HG03196 (cell line): ENCODE results near the gene ZNRF4.

Experiments used
- ATAC-seq: cut with Tn5 transposase; IDR thresholded peaks from one replicate; pipeline ENCODE4 v1.9.1; 2021; ENCODE audit not compliant: unreplicated experiment

The ZNRF4 gene

DNA sequence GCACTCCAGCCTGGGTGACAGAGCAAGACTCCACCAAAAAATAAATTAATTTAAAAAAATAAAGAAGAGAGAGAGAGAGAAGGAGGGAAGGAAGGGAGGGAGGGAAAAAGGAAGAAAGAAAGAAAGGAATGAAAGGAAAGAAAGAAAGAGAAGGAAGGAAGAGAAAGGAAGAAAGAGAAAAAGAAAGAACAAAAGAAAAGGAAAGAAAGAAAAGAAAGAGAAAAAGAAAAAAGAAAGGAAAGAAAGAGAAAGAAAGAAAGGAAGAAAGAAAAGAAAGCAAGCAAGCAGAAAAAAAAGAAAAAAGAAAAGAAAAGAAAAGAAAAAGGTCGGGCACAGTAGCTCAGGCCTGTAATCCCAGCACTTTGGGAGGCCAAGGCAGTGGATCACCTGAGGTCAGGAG, 14.9 kb upstream of the ZNRF4 start:
- ATAC-seq: no peak

DNA sequence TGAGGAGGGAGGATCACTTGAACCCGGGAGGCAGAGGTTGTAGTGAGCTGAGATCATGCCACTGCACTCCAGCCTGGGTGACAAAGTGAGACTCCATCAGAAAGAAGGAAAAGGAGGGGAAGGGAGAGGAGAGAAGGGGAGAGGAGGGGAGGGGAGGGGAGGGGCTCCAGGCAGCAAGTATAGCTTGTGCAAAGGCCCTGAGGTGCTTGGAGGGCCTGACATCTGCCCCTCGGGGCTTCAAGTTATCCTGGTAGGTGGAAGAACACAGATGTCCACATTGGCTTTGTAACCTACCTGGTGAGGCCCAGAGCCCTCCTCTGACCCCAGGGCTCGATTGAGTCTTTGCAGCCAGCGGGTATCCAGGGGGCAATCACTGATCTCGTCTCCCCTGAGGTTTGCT, 11.5 kb upstream of the ZNRF4 start:
- no peak for ATAC-seq

DNA sequence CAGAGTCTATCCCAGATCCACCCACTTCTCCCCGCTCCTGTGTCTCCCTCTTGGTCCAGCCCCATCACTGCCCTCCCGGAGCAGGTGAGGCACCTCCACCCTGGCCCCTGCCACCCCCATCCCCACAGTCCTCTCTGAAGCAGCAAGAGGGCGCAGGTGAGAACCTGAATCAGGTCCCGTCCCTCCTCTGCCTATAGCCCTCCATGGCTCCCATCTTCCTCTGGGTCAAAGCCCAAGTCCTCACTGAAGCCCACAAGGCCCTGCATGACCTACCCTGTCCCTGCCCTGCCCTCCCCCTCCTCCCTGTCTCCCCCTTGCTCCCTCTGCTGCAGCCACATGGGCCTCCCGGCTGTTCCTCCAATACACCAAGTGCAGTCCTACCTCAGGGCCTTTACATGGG, 10.8 kb upstream of the ZNRF4 start:
- ATAC-seq: no peak

DNA sequence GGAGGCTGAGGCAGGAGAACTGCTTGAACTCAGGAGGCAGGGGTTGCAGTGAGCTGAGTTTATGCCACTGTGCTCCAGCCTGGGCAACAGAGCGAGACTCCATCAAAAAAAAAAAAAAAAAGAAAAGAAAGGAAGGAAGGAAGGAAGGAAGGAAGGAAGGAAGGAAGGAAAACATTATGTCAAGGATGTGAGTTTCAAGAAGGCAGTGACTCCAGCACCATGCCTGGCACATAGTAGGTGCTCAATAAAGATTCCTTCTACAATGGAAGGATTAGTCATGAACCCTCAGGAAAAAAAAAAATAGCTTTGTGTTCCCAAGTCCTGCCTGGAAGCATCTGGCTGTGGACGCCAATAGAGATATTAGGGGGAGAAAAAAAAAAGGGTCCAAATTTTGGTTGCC, 10.1 kb upstream of the ZNRF4 start:
- ATAC-seq: no peak

DNA sequence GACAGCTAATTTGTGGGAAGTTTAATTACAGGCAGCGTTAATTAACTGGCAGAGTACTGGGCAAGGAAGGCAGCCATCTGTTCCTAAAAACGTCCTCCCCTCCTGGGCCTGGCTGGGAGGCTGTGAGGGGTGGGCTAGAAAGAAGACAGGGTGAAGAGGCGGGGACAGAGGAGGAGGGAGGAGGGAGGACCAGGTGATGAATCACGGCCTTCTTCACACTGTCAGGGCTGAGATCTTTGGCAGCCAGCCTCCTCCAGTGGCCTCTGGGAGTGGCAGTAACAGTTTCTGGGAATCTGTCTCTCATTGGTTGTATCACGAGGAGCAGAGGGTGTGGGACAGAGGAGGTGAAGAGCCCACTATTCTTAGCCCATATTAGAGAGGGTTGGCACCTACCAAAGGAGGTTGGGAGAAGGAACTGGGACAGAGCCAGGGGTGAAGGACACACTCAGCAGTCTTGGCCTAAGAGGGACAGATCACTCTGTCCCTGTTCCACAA, 9.6 kb upstream of the ZNRF4 start:
- no peak for ATAC-seq

DNA sequence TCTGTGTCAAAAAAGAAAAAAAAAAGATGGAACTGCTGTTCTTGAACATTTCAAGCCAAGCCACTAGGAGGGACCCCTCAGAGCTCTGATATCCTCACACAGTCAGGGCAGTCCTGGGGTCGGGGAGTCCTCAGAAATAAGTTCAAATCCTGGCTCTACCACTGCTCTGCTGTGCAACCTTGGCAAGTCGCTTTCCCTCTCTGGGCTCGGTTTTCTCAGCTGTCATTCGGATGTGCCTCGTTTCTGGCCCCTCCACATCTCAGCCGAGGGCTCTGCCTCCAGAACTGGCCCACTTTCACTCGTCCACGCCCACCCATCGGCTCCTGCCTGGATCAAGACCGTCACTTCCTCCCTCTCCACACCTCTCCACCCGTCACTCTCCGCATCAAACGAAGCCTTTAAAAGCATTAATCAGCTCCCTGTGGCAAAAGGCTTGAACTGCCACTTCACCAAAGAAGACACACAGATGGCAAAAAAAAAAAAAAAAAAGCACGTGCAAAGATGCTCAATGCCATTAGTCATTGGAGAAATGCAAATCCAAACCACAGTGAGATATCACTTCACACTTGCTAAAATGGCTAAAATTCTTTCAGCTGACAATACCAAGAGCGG, 7.4 kb upstream of the ZNRF4 start:
- no peak for ATAC-seq

DNA sequence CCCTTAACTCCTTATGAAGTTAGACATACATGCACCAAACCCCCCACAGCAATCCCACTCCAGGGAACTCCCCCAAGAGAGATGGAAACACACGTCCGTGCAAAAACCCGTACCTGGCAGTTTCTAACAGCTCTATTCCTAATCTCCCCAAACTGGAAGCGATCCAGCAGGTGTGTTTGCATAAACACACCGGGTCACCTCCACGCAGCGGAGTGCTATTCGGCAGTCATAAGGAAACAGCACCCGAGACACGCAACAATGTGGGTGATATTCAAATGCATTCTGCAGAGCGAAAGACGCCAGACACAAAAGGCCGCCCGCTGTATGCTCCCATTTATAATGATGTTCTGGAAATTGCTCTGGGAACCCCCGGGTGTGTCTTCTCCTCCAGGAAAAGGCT, 6.8 kb upstream of the ZNRF4 start:
- ATAC-seq: no peak

DNA sequence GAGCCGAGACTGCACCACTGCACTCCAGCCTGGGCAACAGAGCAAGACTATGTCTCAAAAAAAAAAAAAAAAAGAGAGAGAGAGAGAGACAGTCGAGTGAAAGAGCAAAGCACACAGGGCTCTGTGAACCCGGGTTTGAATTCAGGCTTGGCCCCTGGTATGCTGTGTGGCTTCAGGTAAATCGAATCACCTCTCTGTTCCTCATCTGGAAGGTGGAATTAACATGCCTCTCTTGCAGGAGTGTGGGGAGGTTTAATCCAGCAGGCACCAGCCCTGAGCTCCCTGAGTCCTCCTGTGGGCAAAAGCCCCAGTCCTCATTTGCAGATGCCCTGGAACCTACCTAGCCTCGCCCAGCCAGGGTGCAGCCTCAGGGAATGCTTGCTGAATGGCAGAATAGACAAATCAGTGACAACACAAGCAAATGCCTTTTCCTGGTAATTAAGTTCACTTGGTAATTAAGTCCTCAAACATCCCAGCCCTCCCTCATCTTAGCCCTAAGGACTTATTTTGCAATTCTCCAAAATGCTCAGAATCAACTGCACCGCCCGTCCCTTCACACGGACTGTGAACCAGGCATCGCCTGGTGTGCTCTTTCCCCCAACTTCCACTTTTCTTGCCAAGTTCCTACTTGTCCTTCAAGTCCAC, 4.6 kb upstream of the ZNRF4 start:
- no peak for ATAC-seq

DNA sequence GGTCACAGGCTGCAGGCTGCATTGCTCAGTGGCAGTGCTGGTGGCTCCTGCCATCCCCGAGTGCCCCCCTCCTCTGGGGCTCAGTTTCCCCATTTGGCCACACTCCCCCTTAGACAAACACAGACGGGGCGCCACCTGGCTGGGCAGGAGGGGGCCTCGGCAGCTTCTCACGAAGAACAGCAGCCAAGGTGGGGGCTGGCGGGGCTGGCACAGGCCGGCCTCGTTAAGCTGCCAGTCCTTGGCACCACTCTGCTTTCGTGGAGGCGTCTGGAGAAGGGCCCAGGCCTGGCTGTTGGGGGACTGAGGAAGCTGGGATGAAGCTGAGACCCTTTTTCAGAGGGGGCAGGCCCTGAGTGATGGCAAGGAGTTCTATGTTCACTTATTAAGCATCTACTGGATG, 3.7 kb upstream of the ZNRF4 start:
- no peak for ATAC-seq

DNA sequence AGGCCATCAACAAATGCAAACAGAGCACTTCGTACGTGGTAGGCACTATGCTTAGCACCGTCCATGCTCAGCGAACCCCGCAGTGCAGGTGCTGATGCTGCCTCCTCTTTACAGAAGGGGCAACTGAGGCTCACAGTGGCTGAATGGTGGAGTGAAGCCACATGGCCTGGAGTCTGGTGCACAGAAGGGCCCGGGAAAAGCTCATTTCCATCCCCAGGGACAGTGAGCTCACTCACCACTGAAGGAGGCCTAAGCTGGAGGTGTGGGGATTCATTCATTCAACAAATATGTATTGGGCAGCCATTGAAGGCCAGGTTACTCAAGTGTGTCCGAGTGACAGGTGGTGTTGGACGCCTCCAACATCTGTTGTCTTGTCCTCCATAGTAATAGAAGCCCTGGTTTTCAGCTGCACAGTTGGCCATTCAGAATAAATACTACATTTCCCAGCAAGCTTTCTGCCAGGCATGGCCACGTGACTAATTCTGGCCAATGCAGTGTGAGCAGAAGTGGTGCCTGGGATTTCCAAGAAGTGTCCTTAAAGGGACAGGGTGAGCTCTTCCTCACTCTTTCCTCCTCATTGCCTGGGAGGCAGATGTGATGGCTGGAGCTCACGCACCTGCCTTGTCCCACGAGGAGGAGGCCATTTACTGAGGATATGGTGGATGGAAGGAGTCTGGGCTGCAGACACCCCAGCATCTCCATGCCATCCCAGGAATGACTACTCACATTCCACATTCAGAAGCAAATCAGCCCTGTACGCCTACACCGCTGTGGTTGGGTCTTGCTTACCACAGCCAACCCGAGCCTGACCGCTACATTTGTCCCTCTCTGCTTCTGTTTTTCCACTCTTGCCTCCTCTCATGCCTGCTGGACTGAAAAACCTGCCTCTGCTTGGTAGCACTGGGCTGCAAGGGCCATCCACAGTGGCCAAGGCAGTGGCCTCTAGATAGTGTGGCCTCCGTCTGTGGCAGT, 2.3 kb upstream of the ZNRF4 start:
- ATAC-seq: no peak

DNA sequence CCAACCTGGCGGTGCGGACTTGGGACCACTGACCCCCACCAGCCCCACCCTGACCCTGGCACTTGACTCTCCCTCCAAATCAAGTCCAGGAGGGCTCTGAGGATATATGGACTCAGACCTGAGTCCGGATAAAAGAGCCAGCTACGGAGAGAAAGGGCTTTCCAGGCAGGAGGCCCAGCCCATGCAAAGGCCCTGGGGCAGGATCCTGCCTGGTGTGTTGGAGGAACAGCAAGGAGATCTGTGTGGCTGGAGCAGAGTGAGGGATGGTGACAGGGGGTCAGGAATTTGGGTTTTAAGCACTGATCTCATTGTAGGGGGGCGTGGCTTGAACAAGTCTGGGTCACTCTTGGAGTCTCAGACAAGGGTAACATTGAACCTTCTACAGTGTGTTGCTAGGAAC, 474 bp upstream of the ZNRF4 start:
- no peak for ATAC-seq

DNA sequence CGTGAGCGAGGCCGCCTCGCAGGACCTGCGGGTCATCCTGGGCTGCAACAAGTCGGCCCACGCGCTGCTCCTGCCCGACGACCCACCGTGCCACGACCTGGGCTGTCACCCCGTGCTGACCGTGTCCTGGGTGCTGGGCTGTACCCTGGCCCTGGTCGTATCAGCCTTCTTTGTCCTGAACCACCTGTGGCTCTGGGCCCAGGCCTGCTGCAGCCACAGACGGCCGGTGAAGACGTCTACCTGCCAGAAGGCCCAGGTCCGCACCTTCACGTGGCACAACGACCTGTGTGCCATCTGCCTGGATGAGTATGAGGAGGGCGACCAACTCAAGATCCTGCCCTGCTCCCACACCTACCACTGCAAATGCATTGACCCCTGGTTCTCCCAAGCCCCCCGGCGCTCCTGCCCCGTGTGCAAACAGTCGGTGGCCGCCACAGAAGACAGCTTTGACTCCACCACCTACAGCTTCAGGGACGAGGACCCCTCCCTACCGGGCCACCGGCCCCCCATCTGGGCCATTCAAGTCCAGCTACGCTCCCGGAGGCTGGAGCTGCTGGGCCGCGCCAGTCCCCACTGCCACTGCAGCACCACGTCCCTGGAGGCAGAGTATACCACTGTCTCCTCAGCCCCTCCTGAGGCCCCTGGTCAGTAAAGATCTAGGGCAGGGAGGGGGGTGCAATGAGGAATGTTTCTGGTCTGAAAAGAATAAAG, 1.1 kb downstream of the ZNRF4 start:
- no peak for ATAC-seq

DNA sequence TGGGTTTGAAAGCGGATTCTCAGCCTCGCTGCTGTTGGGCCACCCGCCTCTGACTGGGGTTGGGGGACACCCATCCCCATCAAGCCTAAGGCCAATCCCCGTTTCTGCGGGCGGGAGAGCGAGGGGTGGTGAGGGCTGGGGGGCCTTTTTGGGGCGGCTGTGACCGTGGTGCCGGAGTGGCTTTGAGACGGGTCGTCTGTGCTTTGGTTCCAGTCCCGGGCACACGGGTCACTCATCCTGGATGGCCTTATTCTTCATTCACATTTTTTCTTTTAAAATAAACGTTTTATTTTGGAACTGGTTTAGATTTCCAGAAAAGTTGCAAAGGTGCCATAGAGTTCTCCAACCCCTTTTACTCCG, 1.6 kb downstream of the ZNRF4 start:
- no peak for ATAC-seq

DNA sequence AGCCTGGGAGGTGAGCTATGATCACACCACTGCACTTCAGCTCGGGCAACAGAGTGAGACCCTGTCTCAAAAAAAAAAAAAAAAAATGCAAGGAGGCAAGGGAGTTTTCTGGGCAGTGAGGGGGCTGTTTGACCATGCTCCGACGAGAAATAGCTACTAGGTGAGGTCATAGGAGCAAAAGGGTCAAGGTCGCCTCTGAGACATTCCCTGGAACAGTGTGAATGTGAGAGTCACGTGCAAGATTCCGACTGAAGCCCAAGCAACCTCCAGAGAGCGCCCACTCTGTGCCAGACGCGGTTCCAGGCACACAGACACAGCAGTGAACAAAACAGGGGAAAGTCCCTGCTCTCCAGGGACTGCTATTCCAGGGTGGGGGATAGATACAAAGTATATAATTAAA, 2.5 kb downstream of the ZNRF4 start:
- no peak for ATAC-seq

DNA sequence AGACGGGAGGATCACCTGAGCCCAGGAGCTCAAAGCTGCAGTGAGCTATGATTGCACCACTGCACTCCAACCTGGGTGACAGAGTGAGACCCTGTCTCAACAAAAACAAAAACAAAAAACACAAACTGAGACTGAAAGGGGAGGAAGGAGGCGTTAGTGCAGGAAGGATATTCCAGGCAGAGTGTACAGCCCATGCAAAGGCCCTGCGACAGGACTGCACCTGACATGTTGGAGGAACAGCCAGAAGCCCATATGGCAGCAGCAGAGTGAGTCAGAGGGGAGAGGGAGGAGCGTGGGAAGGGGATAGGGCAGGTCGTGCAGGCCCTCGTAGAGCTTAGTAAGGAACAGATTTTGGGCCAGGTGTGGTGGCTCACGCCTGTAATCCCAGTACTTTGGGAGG, 3.2 kb downstream of the ZNRF4 start:
- ATAC-seq: no peak

DNA sequence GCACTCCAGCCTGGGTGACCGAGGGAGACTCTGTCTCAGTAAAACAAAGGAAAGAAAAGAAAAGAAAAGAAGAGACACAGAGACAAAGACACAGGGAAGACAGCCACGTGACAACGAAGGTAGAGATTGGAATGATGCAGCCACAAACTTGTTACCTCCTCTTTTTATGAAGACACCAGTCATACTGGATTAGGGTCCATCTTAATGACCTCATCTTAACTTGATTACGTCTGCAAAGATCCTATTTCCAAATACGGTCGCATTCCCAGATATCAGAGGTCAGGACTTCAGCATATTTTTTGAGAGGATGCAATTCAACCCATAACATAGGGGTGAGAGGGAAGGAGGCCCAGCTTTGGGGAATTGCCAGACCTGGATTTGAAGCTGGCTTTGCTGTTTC, 4.1 kb downstream of the ZNRF4 start:
- no peak for ATAC-seq

DNA sequence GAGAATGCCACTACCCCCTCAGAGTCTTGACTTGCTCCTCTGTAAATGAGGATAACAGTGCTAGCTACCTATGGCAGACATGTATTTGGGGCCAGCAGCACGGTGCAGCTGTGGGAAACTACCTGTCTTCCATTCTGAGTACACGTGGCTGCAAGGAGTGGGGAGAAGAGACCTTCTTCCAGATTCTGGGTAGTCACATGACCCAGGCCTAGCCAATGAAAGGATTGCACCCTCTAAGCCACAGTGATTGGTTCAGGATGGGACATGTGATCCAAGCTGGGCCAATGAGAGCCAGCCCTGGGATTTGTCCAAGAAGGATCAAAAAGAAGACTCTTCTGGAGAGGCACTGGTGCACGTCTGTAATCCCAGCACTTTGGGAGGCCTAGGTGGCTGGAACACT, 5.5 kb downstream of the ZNRF4 start:
- no peak for ATAC-seq

DNA sequence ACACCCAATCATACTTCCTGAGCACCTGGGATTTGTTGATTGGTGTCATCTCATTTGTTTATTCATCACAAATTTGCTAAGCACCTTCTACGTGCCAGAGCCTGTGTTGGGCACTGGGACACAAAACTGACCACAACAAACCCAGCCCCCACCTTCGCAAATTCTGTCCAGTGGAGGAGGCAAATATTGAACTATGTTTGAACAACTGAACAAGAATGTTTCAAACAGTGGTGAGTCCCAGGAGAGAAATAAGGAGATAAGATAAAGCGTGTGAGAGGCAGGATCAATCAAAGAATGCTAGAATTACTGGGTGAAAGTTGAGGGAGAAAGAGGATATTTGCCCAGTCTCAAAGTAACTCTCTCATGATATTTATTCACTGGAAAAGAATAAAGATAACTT, 8.7 kb downstream of the ZNRF4 start:
- ATAC-seq: no peak

DNA sequence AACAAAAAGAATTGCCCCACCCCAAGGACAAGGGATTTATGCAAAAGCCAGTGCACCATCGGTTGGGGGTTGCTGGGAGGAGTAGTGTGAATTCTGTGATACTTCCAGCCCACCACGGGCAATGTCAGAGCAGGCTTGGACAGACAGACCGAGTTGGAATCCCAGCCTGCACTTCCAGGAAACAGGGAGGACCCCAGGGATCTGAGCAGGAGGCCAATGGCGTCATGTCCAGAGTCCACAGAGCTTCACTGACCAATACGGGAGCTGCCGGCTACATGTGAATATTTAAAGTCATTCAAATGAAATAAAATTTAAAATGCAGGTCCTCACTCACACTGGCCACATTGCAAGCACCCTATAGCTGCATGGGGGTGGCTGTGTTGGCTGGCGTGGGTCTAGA, 10.9 kb downstream of the ZNRF4 start:
- no peak for ATAC-seq

DNA sequence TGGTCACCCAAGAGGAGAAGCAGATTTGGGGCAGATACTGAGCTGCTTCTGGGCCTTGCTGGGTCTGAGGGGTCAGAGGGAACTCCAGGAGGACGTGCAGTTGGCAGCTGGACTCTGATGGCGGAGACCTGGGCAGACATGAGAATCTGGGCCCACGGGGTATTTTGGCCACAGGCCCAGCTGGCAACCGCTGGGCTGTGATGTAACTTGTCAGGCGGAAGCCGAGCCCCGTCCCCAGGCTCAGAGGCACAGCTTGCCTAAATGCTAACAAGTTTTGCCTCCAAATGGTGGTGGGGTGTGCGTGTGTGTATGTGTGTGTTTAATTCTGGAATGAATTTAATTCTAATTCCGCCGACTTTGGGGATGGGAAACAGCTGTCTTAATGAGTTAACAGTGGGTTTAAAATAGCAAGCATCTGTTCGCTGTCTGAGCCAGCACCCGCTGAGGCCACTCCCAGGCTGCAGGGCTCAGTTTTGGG, 11.6 kb downstream of the ZNRF4 start:
- no peak for ATAC-seq

DNA sequence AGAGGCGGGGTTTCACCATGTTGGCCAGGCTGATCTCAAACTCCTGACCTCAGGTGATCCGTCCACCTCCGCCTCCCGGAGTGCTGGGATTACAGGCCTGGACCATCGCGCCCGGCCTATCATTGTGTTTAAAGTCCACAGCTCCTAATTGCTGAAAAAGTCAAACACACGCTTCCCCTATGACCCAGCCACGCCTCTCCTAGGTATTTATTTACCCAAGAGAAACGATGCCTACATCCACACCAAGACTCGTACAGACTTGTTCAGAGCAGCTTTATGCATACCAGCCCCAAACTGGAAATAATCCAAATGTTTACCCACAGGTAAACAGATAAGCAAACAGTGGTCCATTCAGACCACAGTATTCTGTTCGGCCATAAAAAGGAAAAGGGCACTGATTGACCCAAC, 15.1 kb downstream of the ZNRF4 start:
- ATAC-seq: no peak
